GM19023 (cell line): ENCODE results near the gene SVIL.

Source experiments
- ATAC-seq: cut with Tn5 transposase; IDR thresholded peaks from one replicate; pipeline ENCODE4 v1.9.1; 2021; ENCODE audit warnings: mild to moderate bottlenecking, moderate library complexity; ENCODE audit not compliant: unreplicated experiment

SVIL gene

DNA sequence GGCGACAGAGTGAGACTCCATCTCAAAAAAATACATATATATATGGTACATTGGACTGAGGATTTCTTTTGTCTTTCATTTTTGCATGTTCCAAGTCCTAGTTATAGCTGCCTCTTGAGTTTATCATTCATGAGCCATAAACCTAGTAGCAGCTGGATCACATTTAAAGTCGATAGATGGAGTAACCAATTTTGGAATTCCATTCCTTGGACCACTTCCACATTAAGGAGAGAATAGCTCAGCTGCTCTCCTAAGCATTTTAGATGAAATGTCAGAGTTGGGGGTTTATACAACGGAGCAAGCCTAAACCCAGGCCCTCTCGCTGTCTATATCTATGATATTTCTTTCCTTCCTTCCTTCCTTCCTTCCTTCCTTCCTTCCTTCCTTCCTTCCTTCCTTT lies 204.7 kb downstream of the SVIL start:
- no peak for ATAC-seq

DNA sequence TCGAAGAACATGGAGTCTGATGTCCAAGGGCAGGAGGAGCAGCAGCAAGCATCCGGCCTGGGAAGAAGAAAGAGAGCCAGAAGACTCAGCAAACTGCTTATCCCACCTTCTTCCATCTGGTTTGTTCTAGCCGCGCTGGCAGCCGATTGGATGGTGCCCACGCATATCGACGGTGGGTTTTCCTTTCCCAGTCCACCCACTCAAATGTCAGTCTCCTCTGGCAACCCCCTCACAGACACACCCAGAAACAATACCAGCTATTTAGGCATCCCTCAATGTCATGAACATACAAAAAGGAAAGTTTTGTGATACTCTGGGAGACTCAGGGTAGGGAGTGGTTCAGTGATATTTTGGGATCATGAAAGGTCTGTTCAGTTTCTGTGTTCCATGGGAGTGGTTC lies 206.3 kb downstream of the SVIL start:
- ATAC-seq: no peak

DNA sequence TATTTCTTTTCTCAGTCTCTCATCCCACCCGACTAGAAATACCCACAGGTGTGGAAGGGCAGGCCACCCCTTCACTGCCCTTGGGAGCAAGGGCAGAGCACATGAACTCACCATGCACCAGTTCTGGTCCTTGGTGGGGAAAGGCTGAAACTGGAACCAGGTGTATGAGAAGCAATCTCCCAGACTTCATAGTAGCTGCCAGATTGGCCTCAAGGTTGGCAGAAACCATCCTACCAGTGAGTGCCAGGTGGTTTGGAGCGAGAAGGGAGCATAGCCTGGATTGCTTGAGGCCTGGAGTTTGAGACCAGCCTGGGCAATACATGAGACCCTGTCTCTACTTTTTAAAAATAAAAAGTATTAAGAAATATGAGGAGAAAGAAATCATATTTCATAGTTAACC lies 207.1 kb downstream of the SVIL start:
- ATAC-seq: no peak

DNA sequence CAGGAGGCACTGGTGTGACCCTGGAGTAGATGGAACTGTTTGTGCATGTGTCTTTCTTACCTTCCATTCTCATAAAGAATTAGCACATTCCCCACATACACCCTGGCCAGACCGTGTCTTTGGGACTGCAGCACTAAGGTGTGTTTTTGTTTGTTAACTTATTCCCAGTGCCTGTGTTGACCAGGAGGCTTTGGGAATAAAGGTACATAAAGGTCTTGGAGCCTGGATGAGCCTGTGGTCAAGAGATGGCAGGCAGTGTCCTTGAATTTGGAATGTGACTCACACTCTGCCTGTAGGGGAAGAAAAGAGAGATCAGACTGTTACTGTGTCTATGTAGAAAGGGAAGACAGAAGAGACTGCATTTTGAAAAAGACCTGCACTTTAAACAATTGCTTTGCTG lies 208.4 kb downstream of the SVIL start:
- ATAC-seq: no peak

DNA sequence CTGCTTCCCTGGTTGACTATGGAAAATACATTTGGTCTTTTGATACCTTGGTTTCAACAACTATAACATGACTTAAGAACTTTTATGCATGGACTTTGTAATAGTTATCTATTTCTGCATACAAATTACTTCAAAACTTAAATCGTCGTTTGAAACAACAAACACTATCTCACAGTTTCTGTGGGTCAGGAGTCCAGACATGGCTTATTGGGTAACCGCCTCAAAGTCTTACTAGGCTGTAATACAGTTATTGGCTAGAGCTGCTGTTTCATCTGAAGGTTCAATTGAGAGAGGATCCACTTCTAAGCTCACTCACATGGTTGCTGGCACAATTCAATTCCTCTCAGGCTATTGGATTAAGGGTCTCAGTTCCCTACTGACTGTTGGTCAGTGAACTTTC lies 210.8 kb downstream of the SVIL start:
- no peak for ATAC-seq

DNA sequence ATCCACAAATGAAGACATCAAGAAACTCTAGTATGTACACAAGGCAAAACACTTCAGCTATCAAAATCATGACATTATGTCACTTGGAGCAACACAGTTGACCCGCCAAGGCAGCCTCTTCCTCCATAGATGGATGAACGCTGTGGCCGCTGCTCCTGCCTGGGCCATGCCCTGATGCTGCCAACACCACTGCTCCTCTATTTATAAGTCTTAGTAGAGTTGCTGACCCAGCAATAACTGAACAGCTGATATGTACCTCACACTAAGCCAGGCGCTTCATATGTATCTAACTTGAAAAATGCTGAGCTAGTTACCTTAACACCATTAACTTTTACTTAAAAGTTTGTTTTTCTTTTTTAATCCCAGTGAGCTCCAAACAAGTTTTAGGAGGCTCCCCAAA lies 214.0 kb downstream of the SVIL start:
- no peak for ATAC-seq

DNA sequence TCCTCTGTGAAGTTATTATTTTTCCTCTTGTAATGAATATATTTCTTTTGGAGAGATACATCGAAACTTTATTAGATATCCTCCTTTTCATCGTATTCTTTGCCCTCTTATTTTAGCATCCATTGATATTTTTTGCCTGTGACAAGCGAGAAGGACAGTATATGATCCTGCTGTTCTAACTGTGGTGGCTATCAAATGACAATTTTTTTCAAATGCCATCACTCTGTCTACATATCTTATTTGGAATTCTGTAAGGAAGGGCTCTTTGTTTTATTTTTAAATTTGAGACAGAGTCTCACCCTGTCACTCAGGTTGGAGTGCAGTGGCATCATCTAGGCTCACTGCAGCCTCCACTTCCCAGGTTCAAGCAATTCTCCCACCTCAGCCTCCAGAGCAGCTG lies 217.4 kb downstream of the SVIL start:
- no peak for ATAC-seq

DNA sequence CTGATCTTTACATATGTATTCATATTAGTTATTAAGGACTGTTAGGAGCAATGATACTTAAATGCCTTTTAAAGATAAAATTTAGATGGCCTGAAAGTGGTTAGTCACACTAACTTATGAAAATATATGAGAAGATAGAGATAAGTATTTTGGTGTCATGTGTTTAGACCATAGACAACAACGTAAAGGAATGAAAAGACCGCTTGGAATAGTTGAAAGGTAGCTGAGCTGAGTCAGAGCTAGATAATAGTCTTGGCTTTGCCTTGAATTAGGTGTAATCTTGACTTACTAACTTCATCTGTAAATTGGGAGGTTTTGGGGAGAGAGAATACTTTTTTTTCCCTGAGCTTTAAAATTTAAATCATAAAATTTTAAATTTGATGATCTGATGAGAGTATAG lies 218.9 kb downstream of the SVIL start:
- no peak for ATAC-seq

DNA sequence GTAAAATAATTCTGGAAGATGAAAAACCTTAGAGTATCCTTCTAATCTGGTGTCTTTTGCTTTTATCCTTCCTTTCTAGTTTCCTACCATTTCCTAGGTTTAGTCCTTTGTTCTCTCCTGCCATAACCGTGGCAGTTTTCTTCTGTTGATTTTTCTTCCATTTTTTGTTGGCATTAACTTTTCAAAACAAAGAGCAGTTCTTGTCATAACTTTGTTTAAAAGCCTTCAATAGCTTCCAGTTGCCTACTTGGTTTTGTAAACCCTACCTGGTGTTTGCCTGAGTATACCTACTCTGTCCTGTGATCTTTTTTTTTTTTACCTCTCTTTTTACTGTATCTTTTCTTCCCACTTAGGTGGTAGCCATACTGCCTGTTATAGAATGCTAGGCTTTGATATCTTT lies 220.3 kb downstream of the SVIL start:
- no peak for ATAC-seq

DNA sequence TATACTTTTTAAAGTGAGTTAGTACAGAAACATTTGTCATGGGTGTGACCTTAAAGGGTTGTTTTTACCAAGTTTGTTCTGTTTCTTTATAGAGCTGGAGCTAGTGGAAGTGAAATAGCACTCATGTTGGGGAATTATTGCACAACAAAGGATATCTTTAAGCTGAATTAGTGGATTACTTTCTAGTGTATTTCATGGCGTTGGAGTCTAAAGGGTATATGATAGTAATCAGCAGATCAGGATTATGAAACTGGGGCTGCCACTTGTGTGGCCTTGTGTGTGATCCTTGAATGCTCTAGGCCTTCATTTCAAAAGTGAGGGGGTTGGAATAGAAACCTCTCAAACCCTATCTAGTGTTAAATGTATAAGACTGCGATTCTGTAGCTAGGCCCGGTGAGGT lies 222.3 kb downstream of the SVIL start:
- ATAC-seq: no peak

DNA sequence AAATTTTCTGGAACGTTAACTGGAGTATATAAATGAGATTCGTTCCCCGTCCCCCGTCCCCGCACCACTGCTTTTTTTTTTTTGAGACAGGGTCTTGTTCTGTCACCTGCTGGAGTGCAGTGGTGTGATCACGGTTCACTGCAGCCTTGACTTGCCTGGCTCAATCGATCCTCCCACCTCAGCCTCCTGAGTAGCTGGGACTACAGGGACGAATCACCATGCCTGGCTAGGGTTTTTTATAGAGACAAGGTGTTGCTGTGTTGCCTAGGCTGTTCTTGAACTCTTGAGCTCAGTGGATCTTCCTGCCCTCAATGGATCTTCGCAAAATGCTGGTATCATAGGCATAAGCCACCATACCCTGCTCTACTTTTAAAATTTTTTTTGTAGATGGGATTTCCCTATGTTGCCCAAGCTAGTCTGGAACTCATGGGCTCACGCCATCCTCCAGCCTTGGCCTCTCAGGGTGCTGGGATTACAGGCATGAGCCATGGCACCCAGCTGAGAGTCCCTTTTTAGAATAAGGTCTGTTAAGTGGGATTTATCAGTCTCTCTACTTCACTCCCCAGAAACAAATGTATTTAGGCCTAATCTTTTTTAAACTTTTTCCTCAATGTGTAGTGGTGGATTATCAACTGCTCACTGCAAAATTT lies 223.0 kb downstream of the SVIL start:
- ATAC-seq: no peak

DNA sequence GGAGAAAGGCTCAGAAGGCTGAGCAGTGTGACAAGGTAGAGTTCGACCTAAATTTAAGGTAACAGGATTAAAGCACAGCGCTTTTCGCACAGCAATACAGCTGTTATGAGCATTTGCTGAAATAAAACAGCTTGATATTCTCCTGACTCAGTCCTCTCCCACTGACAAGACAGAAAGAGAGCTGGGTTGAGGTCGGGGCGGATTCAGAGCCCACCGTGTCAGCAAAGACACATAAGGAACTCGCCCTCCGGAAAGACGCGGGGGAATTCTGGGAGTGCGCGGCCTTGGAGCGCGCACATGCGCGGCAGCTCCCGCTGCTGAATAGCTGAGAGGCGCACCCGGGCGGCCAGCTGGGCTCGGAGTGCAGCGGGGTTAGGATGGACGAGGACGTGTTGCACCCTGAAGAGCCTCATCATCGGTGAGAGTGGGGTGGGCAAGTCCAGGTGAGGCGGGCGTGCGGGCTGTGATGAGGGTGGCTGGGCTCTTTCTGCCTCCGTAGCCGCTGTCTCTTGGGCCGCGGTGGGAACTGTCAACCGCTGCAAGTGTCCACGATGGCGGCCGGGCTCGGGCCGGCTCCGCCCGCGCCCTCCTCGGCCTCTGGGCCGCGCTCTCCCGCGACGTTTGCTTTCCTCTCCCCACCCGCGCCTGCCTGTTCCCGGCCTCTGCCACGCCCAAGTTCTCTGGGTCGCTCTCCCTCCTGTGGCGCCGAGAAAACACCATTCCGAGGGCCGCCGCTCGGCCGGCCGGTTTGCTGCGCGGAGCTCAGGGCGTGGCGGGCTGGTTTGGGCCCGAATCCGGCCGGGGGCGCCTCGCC lies 225.3 kb downstream of the SVIL start:
- ATAC-seq: peak; percentile 71

DNA sequence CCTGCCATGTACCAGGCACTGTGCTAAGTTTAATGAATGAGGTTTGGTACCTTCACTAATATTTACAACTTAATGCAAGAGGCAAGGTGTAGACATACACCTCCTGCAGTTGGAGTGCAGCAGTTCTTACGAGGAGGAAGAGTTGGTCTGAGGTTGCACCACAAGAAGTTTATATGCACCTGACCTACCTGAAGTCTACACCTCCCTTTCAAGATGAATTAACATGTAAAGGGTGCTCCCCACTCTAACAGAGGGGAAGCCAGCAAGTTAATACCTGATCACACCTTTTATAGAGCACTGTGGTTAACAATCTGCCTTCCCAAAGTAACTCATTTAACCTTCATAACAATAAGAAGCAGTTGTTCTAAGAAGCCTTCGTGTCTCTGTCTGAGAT lies 225.9 kb downstream of the SVIL start:
- peak; percentile 5 for ATAC-seq
